ENCODE measurements around the gene ACCSL.
A peak's percentile ranks its signal among the peaks of the same experiment; 100 is the strongest.

ACCSL gene

DNA sequence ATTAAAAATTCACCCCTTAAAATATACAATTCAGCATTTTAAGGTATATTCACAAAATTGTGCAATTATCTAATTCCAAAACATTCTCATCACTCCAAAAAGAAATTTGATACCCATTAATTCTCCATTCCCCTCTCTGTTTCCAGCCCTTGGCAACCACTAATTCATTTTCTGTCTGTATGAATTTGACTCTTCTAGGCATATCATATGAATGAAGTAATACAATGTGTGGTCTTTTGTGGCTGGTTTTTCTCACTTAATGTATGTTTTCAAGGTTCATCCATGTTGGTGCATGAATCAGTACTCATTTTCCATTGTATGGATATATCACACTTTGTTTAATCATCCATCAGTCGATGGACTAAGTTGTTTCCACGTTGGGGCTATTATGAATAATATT, 29.0 kb upstream of the ACCSL start:
- DNase-seq: no peak

GRCh38 chr11:44024977-44025376, 22.8 kb upstream of the ACCSL start:
- DNase-seq: no peak

- DNase-seq: no peak
These were observed 22.1 kb upstream of the ACCSL start for GRCh38 chr11:44025727-44026126.

DNA sequence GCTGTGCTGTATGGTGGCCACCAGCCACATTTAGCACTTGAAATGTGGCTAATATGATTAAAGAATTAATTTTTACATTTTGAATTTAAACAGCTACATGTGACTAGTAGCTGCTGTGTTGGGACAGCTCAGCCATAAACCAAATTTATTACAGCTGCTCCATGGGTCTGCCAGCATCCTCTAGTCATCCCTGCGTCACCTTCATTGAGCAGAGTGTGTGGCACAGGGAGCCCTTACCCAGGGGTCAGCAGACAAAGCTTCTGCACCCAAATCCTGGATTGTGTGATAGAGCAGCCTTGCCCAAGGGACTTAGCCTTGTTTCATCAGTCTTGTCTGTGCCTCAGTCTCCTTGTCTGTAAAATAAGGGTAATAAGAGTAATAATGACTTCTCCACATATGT, 19.4 kb upstream of the ACCSL start:
- DNase-seq: no peak

DNA sequence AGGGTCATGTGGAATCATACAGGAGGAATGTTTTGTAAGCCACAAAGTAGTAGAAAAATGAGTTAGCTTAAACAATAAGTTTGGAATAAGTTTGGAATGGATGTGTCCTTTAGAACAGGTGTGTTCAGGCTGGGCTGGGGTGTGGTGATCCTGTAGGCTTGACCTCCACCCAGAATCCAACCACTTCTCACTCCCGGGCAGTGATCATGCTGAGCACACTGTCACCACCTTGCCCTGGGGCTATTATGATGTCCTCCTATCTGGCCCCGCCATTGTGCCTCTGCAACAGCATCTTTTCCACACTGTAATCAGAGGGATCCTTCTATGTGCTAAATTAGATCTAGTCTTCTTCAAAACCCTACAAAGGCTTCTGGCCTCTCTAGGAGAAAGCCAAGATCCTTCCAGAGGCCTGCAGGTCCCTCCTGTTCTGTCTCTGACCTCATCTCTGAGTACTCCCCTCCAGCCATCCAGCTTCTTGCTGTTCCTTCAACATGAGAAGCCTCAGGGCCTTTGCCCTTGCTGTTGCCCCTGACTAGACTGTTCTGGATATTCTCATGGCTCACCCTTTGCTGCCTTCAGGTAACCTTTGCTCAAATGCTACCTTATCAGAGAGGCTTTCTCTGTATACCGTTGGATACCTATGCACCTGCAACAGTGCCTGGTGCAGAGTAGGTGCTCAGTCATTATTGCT, 18.8 kb upstream of the ACCSL start:
- no peak for DNase-seq

- no peak for DNase-seq
These were observed 18.3 kb upstream of the ACCSL start for GRCh38 chr11:44029507-44029845.

- no peak for DNase-seq
These were observed 17.5 kb upstream of the ACCSL start for GRCh38 chr11:44029977-44030911.

GRCh38 chr11:44030996-44031395, 16.8 kb upstream of the ACCSL start:
- DNase-seq: no peak

- no peak for DNase-seq
These were observed 16.2 kb upstream of the ACCSL start for GRCh38 chr11:44031549-44031948.

- DNase-seq: no peak
These were observed 15.3 kb upstream of the ACCSL start for GRCh38 chr11:44032299-44033085.

- DNase-seq: no peak
These were observed 14.3 kb upstream of the ACCSL start for GRCh38 chr11:44033411-44033850.

DNA sequence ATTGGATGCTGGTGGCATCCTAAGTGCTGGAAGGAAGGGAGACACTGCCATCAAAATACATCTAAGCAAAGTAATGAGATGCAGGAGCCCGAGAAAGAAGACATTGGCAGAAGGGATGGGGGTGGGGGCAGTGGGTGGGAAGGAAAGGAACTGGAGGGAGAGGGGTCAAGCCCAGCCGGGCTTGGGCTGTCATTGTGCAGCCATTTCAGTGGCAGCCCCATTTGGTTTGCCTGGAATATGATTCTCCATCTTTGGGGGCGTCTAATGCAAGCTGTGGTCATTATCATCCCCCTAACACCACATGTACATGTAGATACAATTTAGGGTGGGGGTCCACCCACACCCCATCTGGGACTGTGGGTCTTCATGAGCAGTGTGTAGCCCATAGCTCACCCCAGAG, 13.9 kb upstream of the ACCSL start:
- DNase-seq: no peak

DNA sequence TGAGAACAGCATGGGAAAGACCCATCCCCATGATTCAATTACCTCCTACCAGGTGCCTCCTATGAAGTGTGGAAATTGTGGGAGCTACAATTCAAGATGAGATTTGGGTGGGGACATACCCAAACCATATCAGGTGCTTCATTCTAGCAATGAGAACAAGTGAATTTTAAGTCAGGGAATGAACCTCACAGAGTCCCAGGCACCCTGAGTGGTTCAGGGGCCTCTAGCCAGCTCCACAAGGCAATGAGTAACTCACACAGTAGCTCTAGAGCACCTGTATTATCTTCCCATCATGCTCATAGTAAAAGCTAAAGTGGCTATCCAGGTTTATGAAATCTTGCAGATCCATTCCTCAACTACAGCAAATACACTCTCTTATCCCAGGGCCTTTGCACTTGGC, 13.1 kb upstream of the ACCSL start:
- no peak for DNase-seq

GRCh38 chr11:44036811-44037657, 10.7 kb upstream of the ACCSL start:
- DNase-seq: peak; percentile 60

DNA sequence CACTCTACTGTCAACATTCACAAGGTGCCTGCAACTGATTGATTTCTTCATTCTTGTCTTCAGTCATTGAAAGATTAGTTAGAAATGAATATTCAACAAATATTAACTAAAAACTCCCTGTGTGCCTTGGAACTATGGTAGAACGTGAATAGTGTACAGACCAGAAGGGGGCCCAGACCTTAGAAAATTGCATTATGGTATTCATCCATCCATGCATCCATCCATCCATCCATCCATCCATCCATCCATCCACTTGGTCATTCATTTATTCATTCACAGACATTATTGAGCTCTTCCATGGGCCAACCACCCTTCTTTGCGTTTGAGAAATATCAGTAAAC, 10.2 kb upstream of the ACCSL start:
- DNase-seq: no peak

DNA sequence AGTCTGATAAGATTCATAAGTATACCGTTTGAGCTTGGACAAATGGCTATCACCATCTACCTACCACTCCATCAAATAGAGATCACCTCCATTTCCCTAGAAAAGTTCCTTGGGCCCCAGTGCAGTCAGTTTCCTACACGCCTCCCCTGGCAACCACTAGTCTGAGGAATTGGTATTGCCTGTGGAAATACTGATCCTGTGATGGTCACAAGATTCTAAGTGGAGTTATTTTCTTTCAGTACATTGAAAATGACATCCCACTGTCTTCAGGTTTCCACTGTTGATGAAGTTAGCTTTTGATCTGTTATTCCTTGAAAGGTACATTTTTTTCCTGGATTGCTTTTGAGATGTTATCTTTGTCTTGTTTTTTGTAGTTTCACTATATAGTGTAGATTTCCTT, 4.6 kb upstream of the ACCSL start:
- DNase-seq: no peak

DNA sequence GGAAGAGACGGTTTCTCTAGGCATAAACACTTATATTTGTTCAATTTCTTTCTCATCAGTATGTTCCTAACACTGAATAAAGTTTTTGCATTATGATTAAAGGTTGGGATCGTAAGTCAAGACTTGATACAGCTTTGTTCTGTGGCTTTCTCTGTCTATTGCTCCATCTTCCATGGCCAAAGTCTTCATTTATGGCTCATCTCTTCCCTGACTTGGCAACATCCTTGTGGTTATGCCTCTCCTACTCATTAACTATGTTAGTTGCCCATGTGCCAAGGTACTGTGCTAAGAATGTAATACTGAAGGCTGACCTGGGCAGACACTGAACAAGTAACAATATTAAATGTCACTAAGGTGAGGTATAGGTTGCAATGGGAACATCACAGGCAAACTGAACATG, 1.6 kb upstream of the ACCSL start:
- DNase-seq: no peak

DNA sequence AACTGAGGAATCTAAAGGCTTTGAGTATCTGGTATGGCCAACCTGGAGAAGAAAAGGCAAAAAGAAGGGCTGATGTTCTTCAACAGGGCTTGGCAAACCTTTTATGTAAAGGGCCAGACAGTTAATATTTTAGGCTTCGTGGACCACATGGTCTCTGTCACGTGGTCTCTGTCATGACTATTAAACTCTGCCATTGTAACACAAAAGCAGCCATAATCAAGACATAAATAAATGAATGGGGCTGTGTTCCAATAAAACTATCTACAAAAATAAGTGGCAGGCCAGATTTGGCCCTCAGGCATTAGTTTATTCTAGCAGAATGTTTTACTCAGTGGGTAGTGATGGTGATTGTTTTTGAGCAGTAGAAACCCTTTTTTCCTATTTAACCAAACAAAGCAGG, 483 bp upstream of the ACCSL start:
- no peak for DNase-seq

DNA sequence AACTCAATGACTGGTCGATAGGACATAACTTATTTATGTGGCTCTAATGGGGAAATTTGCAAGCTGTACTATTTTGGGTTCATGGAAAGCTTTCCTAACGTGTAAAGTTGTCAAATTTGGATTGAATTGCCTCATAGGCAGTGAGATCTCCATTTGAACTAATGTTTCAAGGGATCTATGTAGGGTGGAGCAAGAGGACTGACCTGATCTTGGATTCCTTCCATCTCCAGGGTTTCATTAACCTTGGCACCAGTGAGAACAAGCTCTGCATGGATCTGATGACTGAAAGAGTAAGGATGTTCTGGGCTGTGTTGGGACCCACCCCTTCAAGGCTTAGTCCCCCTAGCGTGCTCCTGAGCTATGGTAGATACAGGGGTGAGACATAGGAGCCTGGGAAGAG, 2.1 kb downstream of the ACCSL start:
- DNase-seq: no peak

- DNase-seq: no peak
These were observed 3.4 kb downstream of the ACCSL start for GRCh38 chr11:44051171-44051570.

GRCh38 chr11:44057340-44057739, 9.6 kb downstream of the ACCSL start:
- DNase-seq: no peak

GRCh38 chr11:44058275-44058674, 10.5 kb downstream of the ACCSL start:
- DNase-seq: no peak

GRCh38 chr11:44065161-44065661, 17.4 kb downstream of the ACCSL start:
- no peak for DNase-seq

Data from activated CD4-positive, alpha-beta T cell treated with anti-CD3 and anti-CD28 coated beads, Interleukin-10, Interleukin-2, amounts not matched to agents 100 ng/mL and 50 ng/mL, durations not matched to agents 16 hours and 8 hours (primary cell).